Hematopoietic multipotent progenitor cell treated with erythropoietin and hydrocortisone succinate and interleukin-3 and kit ligand, for 17 days (in vitro differentiated cells): Measurements from ENCODE around the gene IL13RA1.
"Not testable (repeated sequence)": the region's sequence is repeated elsewhere in the genome, so short reads cannot be mapped to it uniquely, and the experiment has no call there.

Source experiments
- DNase-seq: peaks from one replicate; pipeline ENCODE4 v3.0.0-alpha.2; 2015; ENCODE audit warnings: low spot score

IL13RA1 gene

GRCh38 chrX:118726887-118727685 is at the start of gene IL13RA1:
IL13RA1 (plus strand) TSS chrX:118727606; CDS start chrX:118727639, 33 bp downstream.
- no peak for DNase-seq

DNA sequence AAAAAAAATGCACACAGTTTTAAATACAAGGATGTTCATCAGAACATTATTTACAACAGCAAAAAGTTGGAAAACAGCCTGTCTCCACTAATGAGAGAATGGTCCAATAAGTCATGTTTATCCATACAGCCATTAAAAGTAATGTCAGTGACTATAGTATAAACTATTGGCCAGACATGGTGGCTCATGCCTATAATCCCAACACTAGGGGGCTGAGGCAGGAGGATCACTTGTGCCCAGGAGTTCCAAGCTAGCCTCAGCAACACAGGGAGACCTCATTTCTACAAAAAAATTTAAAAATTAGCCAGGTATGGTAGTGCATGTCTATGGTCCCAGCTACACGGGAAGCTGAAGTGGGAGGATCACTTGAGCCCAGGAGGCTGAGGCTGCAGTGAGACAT is 48.1 kb upstream of the IL13RA1 start:
- DNase-seq: no peak

GRCh38 chrX:118682258-118683014 is 45.0 kb upstream of the IL13RA1 start:
- DNase-seq: no peak

DNA sequence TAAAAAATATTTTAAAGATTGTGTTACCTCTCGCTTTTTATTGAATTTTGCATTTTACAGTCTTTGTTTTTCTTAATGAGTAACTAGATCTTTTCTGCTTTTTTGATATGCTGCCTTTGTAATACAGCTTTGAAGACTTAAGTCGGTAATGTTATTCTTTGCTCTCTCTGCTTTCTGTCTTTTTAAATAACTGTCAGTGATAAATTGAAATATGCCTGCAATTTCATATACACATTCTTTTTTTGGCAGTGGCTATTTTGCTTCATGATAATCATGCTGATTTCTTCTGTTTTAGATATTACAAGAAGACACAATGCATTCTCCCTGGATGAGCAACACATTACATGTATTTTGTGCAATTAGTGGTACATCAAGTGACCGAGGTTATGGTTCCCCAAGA is 42.0 kb upstream of the IL13RA1 start:
- no peak for DNase-seq

DNA sequence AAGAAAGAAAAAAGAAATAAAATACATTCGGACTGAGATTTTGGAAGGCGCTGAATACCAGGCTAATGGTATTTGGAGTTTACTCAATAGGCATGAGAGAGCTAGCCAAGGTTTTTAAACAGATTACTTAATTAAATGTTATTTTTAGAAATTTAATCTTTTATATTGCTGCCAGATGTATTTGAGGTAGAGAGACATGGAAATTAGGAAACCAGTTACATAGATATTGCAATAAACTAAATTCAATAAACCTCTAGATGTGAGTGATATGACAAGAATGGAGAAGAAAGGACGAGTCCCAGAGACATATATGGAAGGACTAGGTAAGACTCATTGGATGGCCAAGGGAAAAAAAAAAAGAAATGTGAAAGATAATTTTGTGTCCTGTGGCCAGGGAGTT is 38.5 kb upstream of the IL13RA1 start:
- no peak for DNase-seq

DNA sequence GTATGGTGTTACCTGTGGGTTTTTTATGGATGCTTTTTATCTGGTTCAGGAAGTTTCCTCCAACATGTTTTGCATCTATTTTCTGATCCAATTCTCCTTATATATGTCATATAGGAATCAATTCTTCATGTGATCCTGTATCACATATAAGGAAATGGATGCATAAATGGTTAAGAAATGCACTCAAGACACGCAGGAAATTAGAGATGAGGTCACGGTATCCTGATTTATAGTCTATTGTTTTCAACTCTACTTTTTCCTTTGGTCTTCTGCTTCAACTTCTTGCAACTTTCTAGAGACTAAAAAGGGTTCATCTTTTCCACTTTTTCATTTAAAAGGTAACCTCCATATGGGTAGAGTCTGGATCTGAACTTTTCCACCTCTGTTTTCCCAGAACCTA is 33.6 kb upstream of the IL13RA1 start:
- no peak for DNase-seq

GRCh38 chrX:118694638-118695037 is 32.8 kb upstream of the IL13RA1 start:
- DNase-seq: no peak

DNA sequence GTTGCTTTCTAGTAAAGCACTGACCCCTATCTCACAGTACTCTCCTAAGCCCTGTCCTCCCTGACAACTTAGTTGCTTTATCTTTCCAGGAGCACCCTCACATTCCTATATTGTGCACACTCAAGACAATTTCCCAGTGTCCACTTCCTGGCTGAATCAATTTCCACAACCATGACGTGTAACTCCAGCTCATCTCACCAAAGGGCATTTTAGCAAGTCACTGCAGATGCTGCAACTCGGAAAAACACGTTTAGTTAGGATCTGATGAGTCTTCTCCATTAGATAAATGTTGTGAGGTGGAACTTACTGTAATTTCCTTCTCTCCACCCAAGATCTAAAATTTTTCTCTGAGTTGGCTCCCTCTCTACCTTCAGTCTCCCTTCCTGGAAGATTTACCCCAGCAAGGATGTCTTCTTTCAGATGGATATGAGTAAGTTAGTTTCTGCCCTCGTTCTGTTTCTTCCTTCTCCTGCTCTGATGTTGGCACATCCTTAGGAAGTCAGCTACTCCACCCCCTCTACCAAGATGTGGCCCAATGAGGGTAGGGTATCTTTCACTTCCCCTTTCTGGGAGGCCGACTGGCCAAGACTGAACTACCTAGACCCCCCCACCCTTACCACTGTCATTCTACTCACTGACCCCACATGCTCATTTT is 28.8 kb upstream of the IL13RA1 start:
- no peak for DNase-seq

DNA sequence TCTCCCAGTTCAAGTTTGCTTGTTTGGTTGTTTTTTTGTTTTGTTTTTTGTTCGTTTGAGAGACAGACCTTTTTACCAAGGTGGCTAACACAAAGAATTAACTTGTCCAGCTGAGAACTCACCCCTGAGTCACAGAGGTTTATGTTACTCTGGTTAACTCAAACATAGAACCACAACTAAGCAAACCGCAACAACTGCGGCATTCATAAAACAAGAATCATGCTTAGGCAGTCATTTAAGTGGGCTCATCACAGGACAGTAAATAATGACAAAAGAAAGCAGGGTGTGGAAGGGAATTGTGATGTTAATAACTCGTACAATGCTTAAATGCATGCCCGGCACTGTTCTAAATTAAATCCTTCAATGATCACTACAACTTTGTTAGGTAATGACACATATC is 24.7 kb upstream of the IL13RA1 start:
- no peak for DNase-seq

DNA sequence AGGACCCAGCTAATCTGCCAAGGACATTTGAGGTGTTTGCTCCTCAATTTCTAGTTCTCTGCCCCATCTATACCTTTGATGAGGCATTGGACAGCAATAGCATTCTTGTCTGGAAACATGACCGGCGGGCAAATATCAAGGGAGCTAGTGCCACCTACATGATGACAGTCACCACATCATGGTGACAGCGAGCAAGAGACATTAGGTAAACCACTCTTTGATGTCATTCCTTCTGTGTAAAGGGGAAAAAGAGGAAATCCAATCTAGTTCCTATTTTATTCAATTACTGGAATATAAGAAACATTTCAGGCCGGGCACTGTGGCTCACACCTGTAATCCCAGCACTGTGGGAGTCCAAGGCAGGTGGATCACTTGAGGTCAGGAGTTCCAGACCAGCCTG is 20.7 kb upstream of the IL13RA1 start:
- no peak for DNase-seq

DNA sequence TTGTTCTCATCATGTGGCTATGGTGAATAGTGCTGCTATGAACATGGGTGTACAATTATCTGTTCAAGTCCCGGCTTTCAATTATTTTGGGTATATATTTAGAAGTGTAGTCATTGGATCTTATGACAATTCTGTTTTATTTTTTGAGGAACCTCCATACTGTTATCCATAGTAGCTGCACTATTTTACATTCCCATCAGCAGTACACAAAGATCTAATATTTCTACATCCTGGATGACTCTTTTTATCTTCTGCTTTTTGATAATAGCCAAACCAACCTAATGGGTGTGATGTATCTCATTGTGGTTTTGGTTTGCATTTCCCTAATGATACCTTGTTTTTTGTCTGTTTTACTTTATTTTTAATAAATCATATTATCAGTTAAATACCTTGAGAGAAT is 12.9 kb upstream of the IL13RA1 start:
- DNase-seq: no peak

- not testable (repeated sequence) for DNase-seq
Measured at GRCh38 chrX:118715917-118716316, 11.5 kb upstream of the IL13RA1 start.

DNA sequence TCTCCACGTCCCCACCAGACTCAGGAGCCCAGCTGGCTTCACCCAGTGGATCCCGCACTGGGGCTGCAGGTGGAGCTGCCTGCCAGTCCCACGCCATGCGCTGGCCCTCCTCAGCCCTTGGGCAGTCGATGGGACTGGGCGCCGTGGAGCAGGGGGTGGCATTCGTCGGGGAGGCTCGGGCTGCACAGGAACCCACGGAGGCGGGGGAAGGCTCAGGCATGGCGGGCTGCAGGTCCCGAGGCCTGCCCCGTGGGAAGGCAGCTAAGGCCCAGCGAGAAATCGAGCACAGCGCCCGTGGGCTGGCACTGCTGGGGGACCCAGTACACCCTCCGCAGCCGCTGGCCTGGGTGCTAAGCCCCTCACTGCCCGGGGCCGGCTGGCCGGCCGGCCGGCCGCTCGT is 10.6 kb upstream of the IL13RA1 start:
- DNase-seq: not testable (repeated sequence)

DNA sequence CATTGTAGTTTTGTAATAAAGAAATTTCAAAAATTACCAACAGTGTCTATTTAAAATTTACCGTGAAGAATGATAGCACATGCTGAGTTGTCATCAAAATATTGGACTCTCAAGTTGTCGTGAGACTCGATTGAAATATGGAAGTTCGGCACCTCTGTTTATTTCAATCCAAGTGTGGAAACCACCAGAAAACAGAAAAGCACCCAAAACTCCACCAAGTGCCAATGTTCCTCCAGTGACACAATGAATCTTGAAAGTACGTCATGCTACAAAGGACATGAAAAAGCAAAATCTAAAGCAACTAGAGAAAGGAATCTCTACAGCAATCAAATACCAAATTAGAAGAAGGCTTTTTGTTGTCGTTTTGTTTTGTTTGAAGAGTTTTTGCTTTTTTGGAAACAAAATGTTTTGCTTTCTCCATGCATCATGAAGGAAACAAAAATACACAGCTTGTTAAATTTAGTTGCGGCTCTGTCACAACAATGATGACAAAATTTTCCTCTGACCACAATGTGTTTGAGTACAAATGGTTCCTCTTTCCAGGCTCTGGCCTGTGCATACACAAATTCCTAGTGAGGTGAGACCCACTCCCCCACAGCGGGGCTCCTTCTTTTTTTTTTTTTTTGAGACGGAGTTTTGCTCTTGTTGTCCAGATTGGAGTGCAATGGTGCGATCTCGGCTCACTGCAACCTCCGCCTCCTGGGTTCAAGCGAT is 9.6 kb upstream of the IL13RA1 start:
- DNase-seq: no peak

DNA sequence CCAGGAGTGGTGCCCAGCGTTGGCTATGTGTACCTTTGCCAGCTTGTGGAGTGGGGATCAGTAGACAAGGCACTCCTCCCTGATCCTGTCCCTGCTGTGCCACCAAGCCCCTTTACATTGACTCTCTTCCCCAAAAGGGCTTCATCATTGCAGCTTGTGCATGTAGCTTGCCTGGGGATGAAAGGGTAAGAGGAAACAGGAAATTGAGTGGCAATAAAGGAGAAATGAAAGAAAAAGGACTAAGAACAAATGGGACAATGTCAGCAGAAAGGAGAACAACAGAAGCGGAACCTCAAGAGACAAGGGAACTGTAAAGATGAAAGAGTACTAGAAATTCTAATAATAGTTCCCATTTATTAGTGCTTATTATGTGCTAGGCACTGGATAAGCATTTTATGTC is 8.7 kb upstream of the IL13RA1 start:
- no peak for DNase-seq

DNA sequence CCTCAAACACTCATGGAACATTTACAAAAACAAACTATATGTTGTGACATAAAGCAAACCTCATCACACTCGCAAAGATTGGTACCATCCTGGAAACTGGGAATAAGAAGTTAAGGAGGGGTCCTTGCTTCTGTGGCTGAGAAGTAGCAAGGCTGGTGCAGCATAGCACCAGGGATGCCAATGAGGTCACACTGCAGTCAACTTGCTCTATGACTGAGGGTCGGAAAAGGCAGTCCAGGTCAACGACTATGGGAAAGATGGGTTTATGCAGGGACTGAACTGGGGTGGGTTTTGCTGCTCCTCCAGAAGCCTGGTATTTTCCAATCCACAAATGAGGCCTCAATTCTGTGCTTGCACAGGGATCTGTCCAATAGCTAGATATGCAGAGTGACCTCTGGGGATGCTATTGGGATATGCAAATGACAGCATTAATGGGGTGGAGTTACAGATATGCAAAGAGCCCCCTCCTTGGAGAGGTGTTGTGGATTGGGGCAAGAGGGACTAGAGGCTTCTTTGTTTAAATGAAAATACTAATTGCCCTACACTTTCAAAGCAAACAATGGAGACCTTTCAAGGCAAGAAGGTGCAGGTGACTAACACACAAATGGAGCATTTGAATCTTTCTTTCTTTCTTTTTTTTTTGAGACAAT is 7.2 kb upstream of the IL13RA1 start:
- no peak for DNase-seq

GRCh38 chrX:118723376-118723775 is 4.0 kb upstream of the IL13RA1 start:
- DNase-seq: no peak

GRCh38 chrX:118724365-118724764 is 3.0 kb upstream of the IL13RA1 start:
- no peak for DNase-seq

DNA sequence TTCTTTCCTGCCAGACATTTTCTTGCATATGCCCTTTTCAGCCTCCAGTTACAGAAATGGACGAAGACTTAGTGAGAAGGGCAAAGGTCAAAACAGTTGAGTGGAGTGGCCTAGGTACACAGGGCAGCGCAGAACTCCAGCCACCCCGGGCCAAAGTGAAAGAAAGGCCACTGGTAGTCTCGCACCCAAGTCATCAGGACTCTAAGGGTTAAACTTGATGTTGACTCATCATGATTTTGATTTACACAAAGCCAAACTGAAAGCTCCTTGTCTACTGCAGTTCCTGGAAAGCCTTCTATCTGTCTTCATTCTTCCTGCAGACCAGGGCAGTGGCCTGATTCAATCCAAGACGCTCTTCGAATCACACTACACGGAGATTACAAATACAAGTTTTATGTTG is 2.6 kb upstream of the IL13RA1 start:
- no peak for DNase-seq

GRCh38 chrX:118726396-118726795 is 1.0 kb upstream of the IL13RA1 start:
- no peak for DNase-seq

GRCh38 chrX:118727686-118728339 is 407 bp downstream of the IL13RA1 start:
- no peak for DNase-seq
